GM23248 (cell line): ENCODE results near the gene GDNF. TPM values are rescaled to one million over a fixed set of nuclear protein-coding genes. Genes with fewer than 3 reads are reported as not detected.
A peak's percentile ranks its signal among the peaks of the same experiment; 100 is the strongest.
"Not testable (repeated sequence)": the region's sequence is repeated elsewhere in the genome, so short reads cannot be mapped to it uniquely, and the experiment has no call there.

Experiments
- DNase-seq: peaks from one replicate; pipeline ENCODE4 v3.0.0-alpha.2; 2015
- H2AFZ ChIP-seq: fragments of 200-600 bp; sonication (generic); 2 replicates; pipeline ENCODE4 v1.6.1; 2016; ENCODE audit warnings: antibody characterized with exemption
- H3F3A ChIP-seq: fragments of 200-600 bp; sonication (generic); 2 replicates; pipeline ENCODE4 v1.6.1; 2016; ENCODE audit warnings: mild to moderate bottlenecking, antibody characterized with exemption, mixed run types; ENCODE audit not compliant: insufficient read depth
- H3K27ac ChIP-seq: fragments of 200-600 bp; sonication (generic); 2 replicates; pipeline ENCODE4 v1.5.1; 2016; ENCODE audit warnings: mild to moderate bottlenecking
- H3K27me3 ChIP-seq: fragments of 200-600 bp; sonication (generic); replicated peaks from 2 replicates; pipeline ENCODE4 v1.6.1; 2016; ENCODE audit warnings: mild to moderate bottlenecking; ENCODE audit not compliant: insufficient read depth
- H3K36me3 ChIP-seq: fragments of 200-600 bp; sonication (generic); 2 replicates; pipeline ENCODE4 v1.6.1; 2016; ENCODE audit warnings: low read depth, mild to moderate bottlenecking
- H3K4me1 ChIP-seq: fragments of 200-600 bp; sonication (generic); 2 replicates; pipeline ENCODE4 v1.6.1; 2016; ENCODE audit warnings: mild to moderate bottlenecking; ENCODE audit not compliant: insufficient read depth
- H3K4me2 ChIP-seq: fragments of 200-600 bp; sonication (generic); one replicate; pipeline ENCODE4 v1.6.1; 2016; ENCODE audit warnings: mild to moderate bottlenecking; ENCODE audit not compliant: unreplicated experiment
- H3K4me3 ChIP-seq: fragments of 200-600 bp; sonication (generic); 2 replicates; pipeline ENCODE4 v1.5.1; 2016; ENCODE audit warnings: mild to moderate bottlenecking
- H3K79me2 ChIP-seq: fragments of 200-600 bp; sonication (generic); 2 replicates; pipeline ENCODE4 v1.6.1; 2016; ENCODE audit warnings: mild to moderate bottlenecking; ENCODE audit not compliant: insufficient read depth
- H3K9ac ChIP-seq: fragments of 200-600 bp; sonication (generic); 2 replicates; pipeline ENCODE4 v1.6.1; 2016; ENCODE audit warnings: mild to moderate bottlenecking
- H3K9me2 ChIP-seq: fragments of 200-600 bp; sonication (generic); 2 replicates; pipeline ENCODE4 v1.6.1; 2016; ENCODE audit warnings: mixed run types, mild to moderate bottlenecking, moderate library complexity; ENCODE audit not compliant: insufficient read depth
- H3K9me3 ChIP-seq: fragments of 200-600 bp; sonication (generic); one replicate; pipeline ENCODE4 v1.6.1; 2017; ENCODE audit warnings: low read depth
- H4K20me1 ChIP-seq: fragments of 200-600 bp; sonication (generic); 2 replicates; pipeline ENCODE4 v1.6.0; 2016; ENCODE audit not compliant: insufficient read depth
- EZH2 ChIP-seq: fragments of 200-600 bp; sonication (generic); IDR thresholded peaks from 2 replicates; pipeline ENCODE4 v1.6.1; 2018; ENCODE audit warnings: antibody characterized with exemption, mild to moderate bottlenecking; ENCODE audit not compliant: insufficient read depth, poor library complexity, severe bottlenecking
- EZH2phosphoT487 ChIP-seq: fragments of 200-600 bp; sonication (generic); IDR thresholded peaks from 2 replicates; pipeline ENCODE4 v1.6.1; 2018; ENCODE audit warnings: antibody characterized with exemption, moderate library complexity, mild to moderate bottlenecking, low read depth; ENCODE audit not compliant: insufficient read depth
- WGBS, 2 experiments: methylation state at CpG; one replicate each; pipeline ENCODE4 v1.1.6; 2015 to 2017; ENCODE audit warnings: low lambda C conversion rate in 2 of 2, low coverage in 1 of 2; ENCODE audit errors: missing lambda C conversion rate in 2 of 2; 5-methylcytosine and 5-hydroxymethylcytosine counted together
- in situ Hi-C: fragments of 300-500 bp; cut with MboI; formaldehyde crosslinking; loops from 2 replicates; pipeline ENCODE4 v1.15.0; 2020
- polyA plus RNA-seq: library from polyadenylated mRNA; unstranded; fragments of >200 nt; fragmentation: Nextera tagmentation; extraction: Ambion mirVana; gene quantifications from 2 replicates; pipeline ENCODE4 v1.2.1, GENCODE V29; 2016
- total RNA-seq: library from RNA; depleted of rRNA; stranded (reverse); fragments of >200 nt; shearing (Covaris generic); gene quantifications from 2 replicates; pipeline ENCODE4 v1.2.3, GENCODE V29; 2014

Gene GDNF
- total and polyA plus RNA-seq, 2 experiments from 2014 or later: 1.7 to 2.9 TPM

DNA sequence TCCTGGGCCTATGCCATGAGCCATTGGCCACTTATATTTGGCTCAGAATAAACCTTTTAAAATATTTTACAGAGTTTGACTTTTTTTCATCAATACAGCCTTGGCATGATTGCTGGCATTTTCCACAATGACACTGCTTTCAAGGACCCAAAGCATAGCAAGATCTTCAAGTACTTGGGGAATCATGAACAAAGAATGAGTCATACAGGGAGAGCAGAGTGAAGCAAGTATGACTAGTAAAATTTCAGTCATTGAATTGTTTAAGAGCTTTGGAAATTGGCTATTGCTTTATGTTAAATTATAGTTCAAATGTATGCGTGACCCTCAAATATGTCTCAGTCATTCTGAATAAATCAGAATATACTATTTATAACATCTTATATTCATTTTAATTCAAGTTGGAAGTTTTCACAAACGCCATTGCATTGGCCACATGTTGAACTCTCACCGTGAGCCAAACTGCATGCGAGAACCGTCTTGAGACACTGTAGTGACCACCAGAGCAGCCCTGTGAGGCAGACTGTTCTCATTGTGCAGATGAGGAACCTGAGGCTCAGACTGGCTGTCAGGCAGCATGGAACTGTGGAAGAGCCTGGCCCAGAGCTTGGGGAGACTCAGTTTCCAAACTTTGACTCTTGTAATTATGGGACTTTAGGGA, 52.9 kb downstream of the GDNF start:
- no peak for TF ChIP-seq EZH2
- TF ChIP-seq EZH2phosphoT487: no peak
- Histone ChIP-seq H3F3A (peaks cover 31% of the 10 kb centered on the region), H3K4me1 (peaks cover 30% of the 10 kb centered on the region), H3K4me2 (peak overlapping the region; percentile 9), H4K20me1 (no peaks in the 10 kb centered on the region), H3K27ac (peak overlapping the region; percentile 70), H3K79me2 (no peaks in the 10 kb centered on the region), H3K9ac (peak overlapping the region; percentile 31), H3K9me3 (no peaks in the 10 kb centered on the region), H2AFZ (no peak overlapping the region), H3K27me3 (no peaks in the 10 kb centered on the region), H3K4me3 (no peak overlapping the region), H3K9me2 (no peaks in the 10 kb centered on the region), H3K36me3 (no peaks in the 10 kb centered on the region)
- 56 to 59% methylated on average over 5 of the region's 5 CpGs for WGBS, 2 experiments
- DNase-seq: peak; percentile 93
- in situ Hi-C loops: no loop called here

DNA sequence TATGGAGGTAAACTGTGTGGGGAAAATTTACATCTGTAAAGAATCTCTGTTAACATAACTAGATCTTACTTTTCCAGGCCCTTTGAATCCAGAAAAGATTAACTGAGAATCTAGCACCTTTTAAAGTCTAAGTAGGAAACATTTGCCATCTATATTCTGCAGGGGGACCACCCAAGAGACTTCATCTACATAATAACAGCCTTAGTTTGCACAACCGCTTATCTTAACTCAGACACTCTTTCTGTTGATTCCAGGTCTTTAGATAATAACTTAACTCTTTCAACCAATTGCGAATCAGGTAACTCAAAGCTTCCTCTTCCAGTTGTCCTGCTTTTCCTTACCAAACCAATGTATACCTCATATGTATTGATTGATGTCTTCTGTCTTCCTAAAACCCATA, 53.4 kb downstream of the GDNF start:
- H2AFZ ChIP-seq: no peak overlapping the region
- no peaks in the 10 kb centered on the region for H4K20me1 ChIP-seq
- TF ChIP-seq EZH2: no peak
- TF ChIP-seq EZH2phosphoT487: no peak
- H3K36me3 ChIP-seq: no peaks in the 10 kb centered on the region
- DNase-seq: no peak
- peak overlapping the region; percentile 70 for H3K27ac ChIP-seq
- no peak overlapping the region for H3K4me2 ChIP-seq
- in situ Hi-C loops: no loop called here
- H3K79me2 ChIP-seq: no peaks in the 10 kb centered on the region
- no peaks in the 10 kb centered on the region for H3K9me2 ChIP-seq
- H3F3A ChIP-seq: peaks cover 29% of the 10 kb centered on the region
- H3K9ac ChIP-seq: no peak overlapping the region
- WGBS, 2 experiments: 94 to 95% methylated on average over 2 of the region's 2 CpGs
- no peaks in the 10 kb centered on the region for H3K27me3 ChIP-seq
- peaks cover 30% of the 10 kb centered on the region for H3K4me1 ChIP-seq
- H3K9me3 ChIP-seq: no peaks in the 10 kb centered on the region
- H3K4me3 ChIP-seq: no peak overlapping the region

- H3K36me3 ChIP-seq, in situ Hi-C loops, H3K9ac ChIP-seq, H4K20me1 ChIP-seq, H3K9me3 ChIP-seq, H3K27ac ChIP-seq, H3K4me2 ChIP-seq, DNase-seq, H3K27me3 ChIP-seq, H3K79me2 ChIP-seq, H2AFZ ChIP-seq, H3K9me2 ChIP-seq, H3K4me3 ChIP-seq: not testable (repeated sequence)
- 95 to 97% methylated on average over 8 of the region's 8 CpGs for WGBS, 2 experiments
- H3K4me1 ChIP-seq: peaks cover 19% of the 10 kb centered on the region
- H3F3A ChIP-seq: peaks cover 16% of the 10 kb centered on the region; the same call in 1 of the 2 replicates
Observed at GRCh38 chr5:37781409-37781808, 58.4 kb downstream of the GDNF start.

DNA sequence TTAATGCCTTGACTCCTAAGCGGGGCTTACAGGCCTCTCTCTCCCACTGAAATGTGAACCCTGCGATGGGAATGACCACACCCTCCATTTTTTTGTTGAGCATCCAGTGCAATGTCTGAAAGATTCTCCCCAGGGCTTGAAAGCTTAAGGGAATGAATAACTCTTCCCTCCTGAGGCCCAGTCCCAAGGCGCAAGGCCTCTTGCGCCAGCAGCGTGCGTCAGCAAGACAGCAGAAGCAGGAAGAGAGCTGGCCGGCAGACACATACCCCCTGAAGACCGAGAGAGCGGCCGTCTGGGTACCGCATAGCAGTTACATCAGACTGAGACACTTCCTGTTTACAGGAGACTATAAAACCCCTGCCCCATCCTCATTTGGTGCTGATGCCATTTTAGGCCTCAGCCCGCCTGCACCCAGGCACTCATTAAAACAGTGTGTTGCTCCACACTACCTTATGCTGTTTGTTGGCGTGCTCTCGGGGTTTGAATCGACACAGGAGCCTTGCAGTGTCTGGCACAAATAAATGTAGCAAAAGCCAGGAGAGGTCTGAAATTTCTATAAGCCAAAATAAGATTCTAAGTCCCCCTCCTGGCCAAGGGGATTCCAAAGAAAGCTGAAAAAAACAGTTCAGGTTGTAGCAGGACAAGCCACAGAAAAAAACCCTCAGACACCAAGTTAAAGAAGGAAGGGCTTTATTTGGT, 62.3 kb downstream of the GDNF start:
- H3K27me3 ChIP-seq: no peaks in the 10 kb centered on the region
- WGBS, 2 experiments: 53 to 61% methylated on average over 15 of the region's 15 CpGs
- in situ Hi-C loops: no loop called here
- H3K79me2 ChIP-seq: no peaks in the 10 kb centered on the region
- H3K9ac ChIP-seq: peak overlapping the region; percentile 82
- no peak for TF ChIP-seq EZH2phosphoT487
- TF ChIP-seq EZH2: no peak
- H3K27ac ChIP-seq: peak overlapping the region; percentile 98
- peak overlapping the region; percentile 76 for H3K4me2 ChIP-seq
- no peaks in the 10 kb centered on the region for H3K9me2 ChIP-seq
- H2AFZ ChIP-seq: peak overlapping the region; percentile 31
- DNase-seq: peak; percentile 94
- no peaks in the 10 kb centered on the region for H3K9me3 ChIP-seq
- H3F3A ChIP-seq: peaks cover 35% of the 10 kb centered on the region
- peaks cover 38% of the 10 kb centered on the region for H3K4me1 ChIP-seq
- H4K20me1 ChIP-seq: no peaks in the 10 kb centered on the region
- 0 out of 2 replicates have a peak overlapping the region, but pooled peaks have one; percentile 37 for H3K4me3 ChIP-seq
- no peaks in the 10 kb centered on the region for H3K36me3 ChIP-seq
